Fibroblast of pulmonary artery (primary cell): ENCODE results near the gene PARD3.
"Not testable (repeated sequence)": the region's sequence is repeated elsewhere in the genome, so short reads cannot be mapped to it uniquely, and the experiment has no call there.

Experiments
- DNase-seq: peaks from one replicate; pipeline ENCODE4 v3.0.0-alpha.2; 2010; ENCODE audit warnings: low read depth
- H3K4me3 ChIP-seq: replicated peaks from 2 replicates; pipeline ENCODE4 v1.5.1; 2011; ENCODE audit warnings: low read depth, mild to moderate bottlenecking, control low read depth, low read length, moderate library complexity
- TF ChIP-seq, protein P1 (sequence below): IDR thresholded peaks from 2 replicates; pipeline ENCODE4 v1.5.1; 2011; ENCODE audit warnings: mild to moderate bottlenecking, control low read depth, low read length, inconsistent platforms; ENCODE audit errors: missing control alignments

Gene PARD3

DNA sequence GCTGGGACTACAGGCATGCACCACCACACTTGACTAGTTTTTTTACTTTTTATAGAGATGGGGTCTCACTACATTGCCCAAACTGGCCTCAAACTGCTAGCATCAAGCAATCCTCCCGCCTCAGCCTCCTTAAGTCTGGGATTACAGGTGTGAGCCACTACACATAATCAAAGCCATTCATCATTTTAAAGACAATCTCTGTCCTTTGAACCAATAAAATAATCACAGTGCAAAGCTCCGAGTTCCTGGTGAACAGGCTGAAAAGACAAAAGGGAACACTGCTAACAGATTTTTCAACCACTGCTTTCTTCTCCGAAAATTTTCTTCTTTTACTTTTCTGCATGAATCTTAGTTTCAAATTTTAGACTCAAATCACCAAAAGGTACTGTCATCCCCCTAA, 58.5 kb downstream of the PARD3 start:
- DNase-seq: no peak
- TF ChIP-seq, protein P1, sequence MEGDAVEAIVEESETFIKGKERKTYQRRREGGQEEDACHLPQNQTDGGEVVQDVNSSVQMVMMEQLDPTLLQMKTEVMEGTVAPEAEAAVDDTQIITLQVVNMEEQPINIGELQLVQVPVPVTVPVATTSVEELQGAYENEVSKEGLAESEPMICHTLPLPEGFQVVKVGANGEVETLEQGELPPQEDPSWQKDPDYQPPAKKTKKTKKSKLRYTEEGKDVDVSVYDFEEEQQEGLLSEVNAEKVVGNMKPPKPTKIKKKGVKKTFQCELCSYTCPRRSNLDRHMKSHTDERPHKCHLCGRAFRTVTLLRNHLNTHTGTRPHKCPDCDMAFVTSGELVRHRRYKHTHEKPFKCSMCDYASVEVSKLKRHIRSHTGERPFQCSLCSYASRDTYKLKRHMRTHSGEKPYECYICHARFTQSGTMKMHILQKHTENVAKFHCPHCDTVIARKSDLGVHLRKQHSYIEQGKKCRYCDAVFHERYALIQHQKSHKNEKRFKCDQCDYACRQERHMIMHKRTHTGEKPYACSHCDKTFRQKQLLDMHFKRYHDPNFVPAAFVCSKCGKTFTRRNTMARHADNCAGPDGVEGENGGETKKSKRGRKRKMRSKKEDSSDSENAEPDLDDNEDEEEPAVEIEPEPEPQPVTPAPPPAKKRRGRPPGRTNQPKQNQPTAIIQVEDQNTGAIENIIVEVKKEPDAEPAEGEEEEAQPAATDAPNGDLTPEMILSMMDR: no peak
- no peak overlapping the region for H3K4me3 ChIP-seq

DNA sequence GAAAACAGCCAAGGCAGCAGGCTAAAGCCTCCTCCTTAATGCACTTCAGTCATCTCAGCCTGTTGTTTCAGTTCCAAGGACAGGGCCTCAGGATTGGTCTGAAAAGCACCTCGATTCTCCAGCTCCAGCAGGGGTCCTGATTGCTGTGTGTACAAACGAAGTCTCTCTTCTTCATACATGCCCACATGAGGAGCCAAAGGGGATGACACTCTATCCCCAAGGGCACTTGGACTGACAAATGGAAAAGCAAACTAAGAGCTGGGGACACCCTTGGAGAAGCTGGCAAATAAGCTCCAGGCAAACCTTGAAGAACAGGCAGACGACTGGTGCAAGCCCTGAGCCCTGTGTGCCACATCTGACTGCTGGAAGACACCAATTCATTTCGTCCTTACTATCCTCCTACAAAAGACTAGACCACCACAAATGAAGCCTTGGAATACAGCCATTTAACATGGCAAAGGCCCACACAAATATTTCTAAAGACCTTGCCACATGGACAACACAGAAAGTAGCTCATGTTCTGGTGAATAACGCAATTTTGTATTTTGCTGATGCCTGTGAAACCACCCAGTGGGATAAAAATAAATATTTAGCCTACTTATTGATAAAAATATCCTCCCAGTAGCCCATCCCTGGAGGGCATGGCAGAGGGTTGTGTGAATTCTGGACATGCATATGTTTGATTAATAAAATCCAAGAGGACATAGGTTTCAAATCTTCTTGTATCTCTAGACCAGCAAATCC, 61.9 kb downstream of the PARD3 start:
- H3K4me3 ChIP-seq: no peak overlapping the region
- TF ChIP-seq, protein P1: no peak

DNA sequence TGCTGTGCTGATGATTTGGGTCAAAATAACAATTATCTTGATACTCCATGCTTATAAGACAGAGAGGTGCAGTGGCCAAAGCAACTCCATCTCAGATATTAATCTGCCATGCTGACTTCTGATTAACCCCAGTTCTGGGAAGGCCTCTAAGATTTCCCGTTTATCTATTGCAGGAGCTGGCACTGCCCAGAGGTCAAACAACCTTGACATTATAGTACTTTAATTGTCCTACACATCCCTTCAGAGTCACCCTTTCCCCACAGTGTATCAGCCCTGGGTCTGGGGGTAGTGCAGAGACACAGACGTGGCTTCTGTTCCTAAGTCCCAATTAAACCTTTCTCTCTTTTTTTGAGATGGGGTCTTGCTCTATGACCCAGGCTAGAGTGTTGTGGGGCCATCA, 63.8 kb downstream of the PARD3 start:
- TF ChIP-seq, protein P1: no peak
- DNase-seq: no peak
- no peak overlapping the region for H3K4me3 ChIP-seq

More for the DNA sequence above, 61.9 kb downstream of the PARD3 start:
- DNase-seq: no peak

DNA sequence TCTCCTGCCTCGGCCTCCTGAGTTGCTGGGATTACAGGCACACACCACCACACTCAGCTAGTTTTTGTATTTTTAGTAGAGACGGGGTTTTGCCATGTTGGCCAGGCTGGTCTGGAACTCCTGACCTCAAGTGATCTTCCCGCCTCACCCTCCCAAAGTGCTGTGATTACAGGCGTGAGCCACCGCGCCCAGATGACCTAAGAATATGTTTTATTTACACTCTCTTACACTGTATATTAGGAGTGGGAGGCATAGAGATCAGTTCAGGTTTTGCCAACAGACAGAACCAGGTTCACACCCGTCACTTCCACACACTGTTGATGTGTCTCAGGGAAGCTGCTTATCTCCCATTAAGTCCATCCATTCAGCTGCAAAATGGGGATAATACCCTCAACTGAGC, 64.3 kb downstream of the PARD3 start:
- H3K4me3 ChIP-seq, DNase-seq: not testable (repeated sequence)

DNA sequence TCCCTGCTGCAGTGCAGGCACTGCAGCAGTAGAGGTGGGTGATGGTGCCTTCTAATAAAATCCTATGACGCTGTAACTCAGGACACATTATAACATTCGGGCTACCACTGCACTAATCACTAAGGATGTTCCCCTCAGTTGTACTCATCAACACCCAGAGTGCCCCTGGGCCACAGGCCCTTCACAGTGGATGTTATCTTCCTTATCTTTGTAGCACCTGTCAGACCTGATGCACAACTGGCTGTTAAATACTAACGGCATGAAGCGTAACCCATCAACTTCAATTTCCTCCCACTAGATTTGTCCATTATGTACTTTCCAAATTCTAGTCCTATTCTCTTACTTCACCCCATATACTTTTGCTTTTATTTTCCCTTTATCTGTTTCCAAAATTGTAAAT, 66.3 kb downstream of the PARD3 start:
- TF ChIP-seq, protein P1: no peak
- no peak overlapping the region for H3K4me3 ChIP-seq
- no peak for DNase-seq

DNA sequence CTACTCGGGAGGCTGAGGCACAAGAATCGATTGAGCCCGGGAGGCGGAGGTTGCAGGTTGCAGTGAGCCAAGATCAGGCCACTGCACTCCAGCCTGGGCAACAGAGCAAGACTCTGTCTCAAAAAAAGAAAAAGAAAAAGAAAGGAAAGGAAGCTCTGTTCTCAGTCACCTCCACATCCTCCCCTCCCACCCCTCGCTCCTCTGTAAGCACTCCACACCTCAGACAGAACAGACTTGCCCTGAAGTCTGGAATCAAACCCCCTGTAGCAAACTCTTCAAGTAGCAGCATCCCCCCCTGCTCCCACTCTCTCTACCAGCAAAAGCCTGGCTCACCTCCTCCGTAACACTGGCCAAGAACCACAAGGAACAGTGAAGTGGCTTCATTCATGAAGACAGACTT, 66.7 kb downstream of the PARD3 start:
- TF ChIP-seq, protein P1: no peak
- no peak overlapping the region for H3K4me3 ChIP-seq
- no peak for DNase-seq

DNA sequence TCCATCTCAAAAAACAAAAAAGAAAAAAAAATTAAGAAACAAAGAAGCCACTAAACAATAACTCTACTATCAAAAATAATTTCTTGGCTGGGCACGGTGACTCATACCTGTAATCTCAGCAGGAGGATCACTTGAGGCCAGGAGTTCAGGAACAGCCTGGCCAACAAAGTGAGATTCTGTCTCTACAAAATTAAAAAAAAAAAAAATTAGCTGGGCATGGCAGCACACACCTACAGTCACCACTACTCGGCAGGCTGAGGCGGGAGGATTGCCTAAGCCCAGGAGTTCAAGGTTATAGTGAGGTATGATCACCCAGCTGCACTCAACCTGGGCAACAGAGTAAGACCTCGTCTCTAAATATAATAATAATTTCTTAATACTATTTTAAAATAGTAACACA, 69.0 kb downstream of the PARD3 start:
- TF ChIP-seq, protein P1: no peak
- no peak overlapping the region for H3K4me3 ChIP-seq

More for the DNA sequence above, 69.0 kb downstream of the PARD3 start:
- DNase-seq: no peak
